HepG2 (cell line): ENCODE data around the gene AMZ1. TPM values are rescaled to one million over a fixed set of nuclear protein-coding genes. Genes with fewer than 3 reads are reported as not detected.

Experiments used
- ATAC-seq: fragments of 200-7000 bp; cut with Tn5 transposase; 3 replicates; pipeline ENCODE4 v1.9.1; 2020; ENCODE audit warnings: mild to moderate bottlenecking, moderate library complexity
- BruUV-seq: library from RNA; stranded (reverse); fragments of 400-500 nt; replicated peaks from 2 replicates; lab custom pipeline; 2021; lab: Mats Ljungman, UMichigan
- CTCF ChIA-PET: fragments of 300-600 bp; formaldehyde crosslinking; extraction: SDS; loops from one replicate; lab custom pipeline; 2021; ENCODE audit warnings: low total read pairs, inconsistent platforms, low intra/inter-chr PET ratio; lab: Yijun Ruan, JAX
- POLR2A ChIA-PET: fragments of 350-600 bp; sonication (Branson Sonifier 250); formaldehyde crosslinking; loops from one replicate; lab custom pipeline; 2020; ENCODE audit warnings: antibody characterized with exemption, inconsistent platforms; lab: Yijun Ruan, JAX
- DNase-seq: peaks from one replicate; pipeline ENCODE4 v3.0.0-alpha.2; 2015; ENCODE audit warnings: low spot score
- FAIRE-seq: peaks from 3 replicates; lab custom pipeline; 2011; peaks lifted over from hg19 to GRCh38; lab: Jason Lieb, UNC
- H2AFZ ChIP-seq: one replicate; pipeline ENCODE4 v1.6.1; 2011; ENCODE audit warnings: low read length, inconsistent platforms
- H3K27ac ChIP-seq: fragments of 300-600 bp; 3 replicates; pipeline ENCODE4 v1.8.0; 2011; ENCODE audit warnings: mixed run types, mild to moderate bottlenecking, mixed read lengths, low read length, inconsistent platforms; ENCODE audit not compliant: insufficient read depth; ENCODE audit errors: extremely low read length
- H3K27me3 ChIP-seq, 2 experiments: fragments of 200-600 bp in 1 of 2; 2 replicates in 1 of 2; 3 replicates in 1 of 2; pipeline versions ENCODE4 v1.6.0 to v1.8.0; 2011; ENCODE audit warnings: low read length in 2 of 2, mild to moderate bottlenecking in 2 of 2, moderate library complexity in 2 of 2, inconsistent platforms in 1 of 2; ENCODE audit not compliant: insufficient read depth in 2 of 2, control insufficient read depth in 1 of 2
- H3K36me3 ChIP-seq, 2 experiments: fragments of 200-600 bp in 1 of 2; replicated peaks in 1 of 2; 2 replicates in 1 of 2; 3 replicates in 1 of 2; pipeline versions ENCODE4 v1.5.1 to v1.8.0; 2011; ENCODE audit warnings: low read length in 2 of 2, inconsistent platforms in 1 of 2; ENCODE audit not compliant: insufficient read depth in 2 of 2, control insufficient read depth in 1 of 2
- H3K4me1 ChIP-seq: 2 replicates; pipeline ENCODE4 v1.5.1; 2012; ENCODE audit warnings: low read length, inconsistent platforms; ENCODE audit not compliant: insufficient read depth
- H3K4me2 ChIP-seq: 2 replicates; pipeline ENCODE4 v1.6.0; 2011; ENCODE audit warnings: low read depth, low read length, inconsistent platforms
- H3K4me3 ChIP-seq, 3 experiments: fragments of 200-600 bp in 1 of 3; sonication (generic), shearing (Covaris generic) in 1 of 3; replicated peaks in 1 of 3; 2 replicates each; pipeline ENCODE4 v1.5.1; 2011 to 2016; ENCODE audit warnings: low read length in 3 of 3, inconsistent platforms in 2 of 3, low read depth in 2 of 3, mild to moderate bottlenecking in 2 of 3, control low read depth in 1 of 3, mixed read lengths in 1 of 3; ENCODE audit not compliant: insufficient read depth in 1 of 3
- H3K79me2 ChIP-seq: one replicate; pipeline ENCODE4 v1.6.1; 2011; ENCODE audit warnings: low read length, inconsistent platforms; ENCODE audit not compliant: insufficient read depth
- H3K9ac ChIP-seq: 2 replicates; pipeline ENCODE4 v1.6.0; 2011; ENCODE audit warnings: mild to moderate bottlenecking, low read depth, low read length, inconsistent platforms; ENCODE audit not compliant: insufficient read depth
- H3K9me3 ChIP-seq: 2 replicates; pipeline ENCODE4 v1.5.1; 2012; ENCODE audit warnings: mild to moderate bottlenecking, low read length
- H4K20me1 ChIP-seq: 2 replicates; pipeline ENCODE4 v1.6.0; 2011; ENCODE audit warnings: inconsistent platforms, mild to moderate bottlenecking, low read length, moderate library complexity; ENCODE audit not compliant: insufficient read depth
- EEA1 ChIP-seq: sonication (generic); formaldehyde crosslinking; IDR thresholded peaks from 2 replicates; pipeline ENCODE4 v1.5.1; 2020; ENCODE audit warnings: mild to moderate bottlenecking, missing genetic modification reagents, borderline replicate concordance
- GABPB1 ChIP-seq: IDR thresholded peaks from 2 replicates; pipeline ENCODE4 v1.6.1; 2016; ENCODE audit warnings: mild to moderate bottlenecking, missing genetic modification reagents, moderate library complexity, missing compliant biosample characterization
- NKX3-1 ChIP-seq: sonication (generic); formaldehyde crosslinking; IDR thresholded peaks from 2 replicates; pipeline ENCODE4 v1.5.0; 2020; ENCODE audit warnings: missing genetic modification reagents
- SNAI1 ChIP-seq: sonication (generic); formaldehyde crosslinking; IDR thresholded peaks from 2 replicates; pipeline ENCODE4 v1.5.0; 2020; ENCODE audit warnings: mild to moderate bottlenecking, missing genetic modification reagents, borderline replicate concordance
- ZNF792 ChIP-seq: IDR thresholded peaks from 2 replicates; pipeline ENCODE4 v1.6.1; 2016
- ZSCAN21 ChIP-seq: sonication (generic); formaldehyde crosslinking; IDR thresholded peaks from 2 replicates; pipeline ENCODE4 v1.8.0; 2022; ENCODE audit warnings: mild to moderate bottlenecking, missing genetic modification reagents, moderate library complexity, borderline replicate concordance
- WGBS: methylation state at CpG from one replicate; pipeline ENCODE4 v1.1.6; 2017; ENCODE audit warnings: low lambda C conversion rate; 5-methylcytosine and 5-hydroxymethylcytosine counted together
- in situ Hi-C: cut with HindIII; loops from 2 replicates; pipeline ENCODE4 v1.10.0; 2017; ENCODE audit warnings: low pct_unique_long_range_greater_than_20kb; ENCODE audit not compliant: extremely low pct_ligation_motif_present
- intact Hi-C: fragments of 100-400 bp; cut with micrococcal nuclease; formaldehyde crosslinking; loops from one replicate; pipeline ENCODE4 v1.10.0; 2022; ENCODE audit not compliant: unreplicated experiment
- polyA plus RNA-seq, 8 experiments: library from polyadenylated mRNA; depleted of rRNA in 3 of 8; stranded (reverse) in 7 of 8; unstranded in 1 of 8; fragments of >200 nt; fragmentation: Illumina TruSeq in 4 of 8; extraction: Trizol in 4 of 8; gene quantifications; 2 replicates each; pipeline versions ENCODE4 v1.2.1 to v1.2.3, GENCODE V29; 2011 to 2016; ENCODE audit warnings: low read depth in 4 of 8, missing spikeins in 1 of 8, mixed read lengths in 1 of 8; ENCODE audit not compliant: insufficient read depth in 1 of 8
- total RNA-seq, 5 experiments: library from RNA; depleted of rRNA; stranded (reverse); fragments of >200 nt; fragmentation: Illumina TruSeq; extraction: Trizol; gene quantifications; 2 replicates each; pipeline ENCODE4 v1.2.3, GENCODE V29; 2016; ENCODE audit warnings: low read depth in 1 of 5
- TF ChIP-seq, protein P1 (sequence below): sonication (generic); formaldehyde crosslinking; IDR thresholded peaks from 2 replicates; pipeline ENCODE4 v1.5.1; 2020; ENCODE audit warnings: mild to moderate bottlenecking, missing genetic modification reagents, moderate library complexity

The AMZ1 gene
- total and polyA plus RNA-seq, 2 of the 13 experiments (the other 11 are each of a cell fraction or from before 2014, with no cell fraction given): 0.03 TPM; not detected in 1

DNA sequence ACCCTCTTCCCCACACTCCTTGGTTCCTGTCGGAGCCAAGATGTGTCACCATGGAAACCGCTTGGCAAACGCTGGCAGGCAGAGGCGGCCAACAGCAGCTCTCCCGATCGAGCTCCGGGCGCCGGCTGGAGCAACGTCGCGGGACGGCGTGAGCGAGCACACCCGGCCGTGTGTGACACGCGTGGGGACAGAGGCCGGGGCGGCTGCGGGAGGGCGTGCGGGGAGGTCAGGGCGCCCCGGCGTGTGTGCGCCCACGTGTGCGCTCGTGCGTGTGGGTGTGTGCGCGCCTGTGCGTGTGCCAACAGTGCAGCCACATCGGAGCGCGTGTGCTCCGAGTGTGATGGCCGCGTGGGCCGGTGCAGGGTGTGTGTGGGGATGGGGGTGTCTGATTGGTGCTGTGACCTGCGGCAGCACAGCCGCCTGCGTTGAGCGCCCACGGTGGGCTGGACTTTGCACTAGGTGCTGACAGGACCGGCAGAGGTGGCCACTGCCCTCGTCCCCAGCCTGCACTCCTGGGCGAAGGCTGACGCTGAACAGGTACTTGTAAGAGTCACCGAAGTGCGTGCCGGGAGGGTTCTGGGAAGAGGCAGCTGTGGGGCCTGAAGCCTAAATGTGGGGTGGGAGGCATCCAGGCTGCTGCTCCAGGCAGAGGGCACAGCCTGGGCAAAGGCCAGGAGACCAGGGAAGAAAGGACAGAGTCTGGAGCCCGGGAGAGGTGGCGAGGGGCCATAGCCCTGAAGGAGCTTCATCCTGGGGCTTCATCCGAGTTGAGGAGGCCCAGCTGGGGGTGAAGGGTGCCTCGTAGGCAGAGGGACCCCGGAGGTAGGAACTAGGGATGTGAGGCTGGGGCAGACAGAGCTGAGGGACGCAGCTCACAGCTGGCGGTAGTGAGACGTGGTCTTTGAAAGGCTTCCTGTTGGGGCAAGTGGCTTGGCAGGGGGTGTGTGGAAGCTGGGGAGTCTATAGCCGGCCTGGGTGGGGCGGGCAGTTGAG, 8.6 kb upstream of the AMZ1 start (continued):
- peak; percentile 30; the same call in 1 of the 2 replicates for TF ChIP-seq GABPB1 (CRISPR knock-in tag)
- TF ChIP-seq, protein P1, sequence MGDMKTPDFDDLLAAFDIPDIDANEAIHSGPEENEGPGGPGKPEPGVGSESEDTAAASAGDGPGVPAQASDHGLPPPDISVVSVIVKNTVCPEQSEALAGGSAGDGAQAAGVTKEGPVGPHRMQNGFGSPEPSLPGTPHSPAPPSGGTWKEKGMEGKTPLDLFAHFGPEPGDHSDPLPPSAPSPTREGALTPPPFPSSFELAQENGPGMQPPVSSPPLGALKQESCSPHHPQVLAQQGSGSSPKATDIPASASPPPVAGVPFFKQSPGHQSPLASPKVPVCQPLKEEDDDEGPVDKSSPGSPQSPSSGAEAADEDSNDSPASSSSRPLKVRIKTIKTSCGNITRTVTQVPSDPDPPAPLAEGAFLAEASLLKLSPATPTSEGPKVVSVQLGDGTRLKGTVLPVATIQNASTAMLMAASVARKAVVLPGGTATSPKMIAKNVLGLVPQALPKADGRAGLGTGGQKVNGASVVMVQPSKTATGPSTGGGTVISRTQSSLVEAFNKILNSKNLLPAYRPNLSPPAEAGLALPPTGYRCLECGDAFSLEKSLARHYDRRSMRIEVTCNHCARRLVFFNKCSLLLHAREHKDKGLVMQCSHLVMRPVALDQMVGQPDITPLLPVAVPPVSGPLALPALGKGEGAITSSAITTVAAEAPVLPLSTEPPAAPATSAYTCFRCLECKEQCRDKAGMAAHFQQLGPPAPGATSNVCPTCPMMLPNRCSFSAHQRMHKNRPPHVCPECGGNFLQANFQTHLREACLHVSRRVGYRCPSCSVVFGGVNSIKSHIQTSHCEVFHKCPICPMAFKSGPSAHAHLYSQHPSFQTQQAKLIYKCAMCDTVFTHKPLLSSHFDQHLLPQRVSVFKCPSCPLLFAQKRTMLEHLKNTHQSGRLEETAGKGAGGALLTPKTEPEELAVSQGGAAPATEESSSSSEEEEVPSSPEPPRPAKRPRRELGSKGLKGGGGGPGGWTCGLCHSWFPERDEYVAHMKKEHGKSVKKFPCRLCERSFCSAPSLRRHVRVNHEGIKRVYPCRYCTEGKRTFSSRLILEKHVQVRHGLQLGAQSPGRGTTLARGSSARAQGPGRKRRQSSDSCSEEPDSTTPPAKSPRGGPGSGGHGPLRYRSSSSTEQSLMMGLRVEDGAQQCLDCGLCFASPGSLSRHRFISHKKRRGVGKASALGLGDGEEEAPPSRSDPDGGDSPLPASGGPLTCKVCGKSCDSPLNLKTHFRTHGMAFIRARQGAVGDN (CRISPR knock-in tag): peak; percentile 56

DNA sequence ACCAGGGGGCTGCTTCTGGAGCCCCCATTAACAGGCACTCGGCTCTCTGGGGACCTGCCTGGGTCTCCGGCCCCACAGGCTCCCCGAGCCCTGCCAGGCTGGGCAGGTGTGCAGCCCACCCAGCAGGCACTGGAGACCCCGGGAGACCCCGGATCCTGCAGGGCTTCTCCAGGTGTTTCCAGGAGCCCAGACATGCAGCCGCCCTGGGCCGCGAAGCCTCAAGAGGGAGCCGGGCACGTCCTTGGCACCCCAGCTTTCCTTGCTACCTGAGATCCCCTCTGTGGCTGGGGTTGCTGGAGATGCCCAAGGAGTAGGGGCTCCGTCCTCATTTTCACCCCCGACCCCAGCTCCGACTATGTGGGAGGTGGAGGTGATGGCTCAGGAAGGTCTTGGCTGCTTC, 7.7 kb upstream of the AMZ1 start:
- FAIRE-seq: no peak
- intact Hi-C loops: loop anchor here (5.0 kb wide), 1 partner anchor 228 kb away; no protein-coding TSS in a partner anchor
- ATAC-seq: no peak

More for the DNA sequence above, 7.7 kb upstream of the AMZ1 start:
- no TSS peak for BruUV-seq
- CTCF ChIA-PET: interaction anchor here (1.1 to 1.5 kb wide), 4 partner anchors 10 to 229 kb away, joined by 3 to 7 read pairs (median 5); no protein-coding TSS in a partner anchor
- no peaks in the 10 kb centered on the region for H3K79me2 ChIP-seq
- in situ Hi-C loops: no loop called here
- no peaks in the 10 kb centered on the region for H4K20me1 ChIP-seq
- H3K9me3 ChIP-seq: no peaks in the 10 kb centered on the region
- H2AFZ ChIP-seq: no peak overlapping the region
- H3K9ac ChIP-seq: no peak overlapping the region
- POLR2A ChIA-PET: no interaction called here
- peaks cover 5 to 48% of the 10 kb centered on the region in 2 experiments; a peak in 4 of 5 replicates for H3K27me3 ChIP-seq
- no peak overlapping the region for H3K27ac ChIP-seq
- peaks cover 15% of the 10 kb centered on the region for H3K4me1 ChIP-seq
- no peak overlapping the region for H3K4me3 ChIP-seq
- no CpG with 5 or more reads among the region's 13 CpGs for WGBS
- H3K4me2 ChIP-seq: no peak overlapping the region
- TF ChIP-seq ZSCAN21 (CRISPR knock-in tag) (no peak), ZNF792 (CRISPR knock-in tag) (no peak), NKX3-1 (CRISPR knock-in tag) (no peak), SNAI1 (CRISPR knock-in tag) (no peak), EEA1 (CRISPR knock-in tag) (no peak)
- TF ChIP-seq, all 625 proteins: peak for 0
- H3K36me3 ChIP-seq: no peaks in the 10 kb centered on the region
- DNase-seq: no peak
